Right lobe of liver (tissue), 4 donors: Measurements from ENCODE around the gene FBXO38.

ENCODE experiments used
- CTCF ChIP-seq, 4 donors: fragments of 200-600 bp in 3 of 4; fragments of 450-650 bp in 1 of 4; IDR thresholded peaks; one replicate each; pipeline versions ENCODE4 v1.5.1 to v1.8.0; 2016 to 2022; ENCODE audit warnings: antibody characterized with exemption in 4 of 4, mild to moderate bottlenecking in 2 of 4
- POLR2A ChIP-seq: fragments of 450-650 bp; IDR thresholded peaks from one replicate; pipeline ENCODE4 v1.6.1; 2017; ENCODE audit warnings: antibody characterized with exemption, mild to moderate bottlenecking
- donor health status: DM: no; HTN: no; CAD: no.
- donor health status: DM: no; HTN: no; CAD: no.
- donor health status: DM: no; HTN: yes; CAD: no.

- TF ChIP-seq CTCF (IDR thresholded peaks at IDR 0.05) = no peak
- TF ChIP-seq POLR2A = no peak
Measured at GRCh38 chr5:148418511-148418910, 34.8 kb downstream of the FBXO38 start.
